Common myeloid progenitor, CD34-positive (primary cell): ENCODE measurements around the gene ZFAND3.

ENCODE experiments used
- CTCF ChIA-PET: fragments of 350-600 bp; sonication (Branson Sonifier 250); formaldehyde crosslinking; loops from one replicate; lab custom pipeline; 2021; ENCODE audit warnings: antibody characterized with exemption; lab: Charles Lee
- POLR2A ChIA-PET: fragments of 350-600 bp; sonication (Branson Sonifier 250); formaldehyde crosslinking; loops from one replicate; lab custom pipeline; 2021; ENCODE audit warnings: antibody characterized with exemption; lab: Charles Lee
- DNase-seq, 3 donors: peaks; one replicate each; pipeline versions ENCODE4 v3.0.0 to v3.0.0-alpha.2; 2013
- H3K27ac ChIP-seq, 2 experiments: 1 replicate in 1 of 2; 2 replicates in 1 of 2; pipeline ENCODE4 v1.7.0; 2013; ENCODE audit warnings: inconsistent platforms in 2 of 2, low read length in 2 of 2, mild to moderate bottlenecking in 2 of 2, low read depth in 1 of 2, moderate library complexity in 1 of 2; ENCODE audit not compliant: severe bottlenecking in 2 of 2, insufficient read depth in 1 of 2, poor library complexity in 1 of 2
- H3K27me3 ChIP-seq, 5 experiments: replicated peaks in 2 of 5; 1 replicate in 3 of 5; 2 replicates in 2 of 5; pipeline versions ENCODE4 v1.6.1 to v1.7.0; 2013; ENCODE audit warnings: low read length in 4 of 5, mild to moderate bottlenecking in 2 of 5, moderate library complexity in 2 of 5, inconsistent platforms in 1 of 5; ENCODE audit not compliant: insufficient read depth in 5 of 5, control insufficient read depth in 4 of 5
- H3K36me3 ChIP-seq, 4 experiments: 1 replicate in 2 of 4; 2 replicates in 2 of 4; pipeline versions ENCODE4 v1.6.1 to v1.7.0; 2013; ENCODE audit warnings: low read length in 3 of 4, control low read depth in 1 of 4, mild to moderate bottlenecking in 1 of 4; ENCODE audit not compliant: control insufficient read depth in 4 of 4, insufficient read depth in 4 of 4
- H3K4me1 ChIP-seq, 4 experiments: 1 replicate in 3 of 4; 2 replicates in 1 of 4; pipeline versions ENCODE4 v1.6.1 to v1.7.1; 2013; ENCODE audit warnings: low read length in 3 of 4, mild to moderate bottlenecking in 3 of 4, control low read depth in 1 of 4, inconsistent platforms in 1 of 4, moderate library complexity in 1 of 4; ENCODE audit not compliant: control insufficient read depth in 4 of 4, insufficient read depth in 4 of 4; ENCODE audit errors: control extremely low read depth in 1 of 4
- H3K4me3 ChIP-seq, 7 experiments: 1 replicate in 4 of 7; 2 replicates in 3 of 7; pipeline versions ENCODE4 v1.5.1 to v1.7.0; 2013; ENCODE audit warnings: mild to moderate bottlenecking in 7 of 7, low read length in 6 of 7, moderate library complexity in 6 of 7, inconsistent platforms in 2 of 7, low read depth in 2 of 7, control low read depth in 1 of 7; ENCODE audit not compliant: insufficient read depth in 4 of 7, control insufficient read depth in 1 of 7; ENCODE audit errors: extremely low read depth in 1 of 7
- H3K9me3 ChIP-seq, 5 experiments: 1 replicate in 4 of 5; 2 replicates in 1 of 5; pipeline versions ENCODE4 v1.6.1 to v1.7.1; 2013; ENCODE audit warnings: low read length in 4 of 5, mild to moderate bottlenecking in 2 of 5, inconsistent platforms in 1 of 5, low read depth in 1 of 5, moderate library complexity in 1 of 5; ENCODE audit not compliant: control insufficient read depth in 4 of 5, insufficient read depth in 2 of 5; ENCODE audit errors: control extremely low read depth in 1 of 5
- WGBS: methylation state at CpG from one replicate; pipeline ENCODE4 v1.1.5; 2013; ENCODE audit not compliant: insufficient coverage; 5-methylcytosine and 5-hydroxymethylcytosine counted together

Gene ZFAND3

DNA sequence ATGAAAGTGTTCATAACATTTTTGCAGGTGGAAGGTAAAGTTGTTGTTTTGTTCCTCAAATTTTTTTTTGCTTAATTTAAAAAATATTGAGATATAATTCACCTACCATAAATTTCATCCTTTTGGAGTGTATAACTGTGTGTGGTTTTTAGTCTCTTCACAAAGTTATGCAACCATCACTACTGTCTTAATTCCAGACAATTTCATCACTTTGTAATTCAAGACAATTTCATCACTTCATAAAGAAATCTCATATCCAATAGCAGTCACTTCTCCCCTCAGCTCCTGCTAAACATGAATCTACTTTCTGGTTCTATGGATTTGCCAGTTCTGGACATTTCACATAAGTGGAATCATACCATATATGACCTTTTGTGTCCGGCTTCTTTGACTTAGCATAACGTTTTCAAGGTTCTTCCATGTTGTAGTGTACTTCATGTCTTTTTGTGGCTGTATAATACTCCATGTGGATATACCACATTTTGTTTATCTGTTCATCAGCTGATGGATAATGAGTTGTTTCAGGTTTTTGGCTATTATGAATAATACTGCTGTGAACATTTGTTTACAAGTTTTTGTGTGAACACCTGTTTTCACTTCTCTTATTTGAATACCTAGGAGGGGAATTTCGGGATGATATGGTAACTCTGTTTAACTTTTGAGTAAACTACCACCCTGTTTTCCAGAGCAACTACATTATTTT, 18.8 kb downstream of the ZFAND3 start:
- Histone ChIP-seq H3K4me1 (peaks cover 0 to 9% (median 4%) of the 10 kb centered on the region in 4 experiments), H3K36me3 (peaks cover 3 to 10% (median 7%) of the 10 kb centered on the region in 4 experiments), H3K27me3 (no peaks in the 10 kb centered on the region), H3K27ac (no peak overlapping the region), H3K4me3 (no peak overlapping the region), H3K9me3 (peaks cover 0 to 11% (median 3%) of the 10 kb centered on the region in 5 experiments)
- ChIA-PET POLR2A (no interaction called here), CTCF (no interaction called here)
- DNase-seq, result no peak
- no CpG with 5 or more reads among the region's 3 CpGs for WGBS

DNA sequence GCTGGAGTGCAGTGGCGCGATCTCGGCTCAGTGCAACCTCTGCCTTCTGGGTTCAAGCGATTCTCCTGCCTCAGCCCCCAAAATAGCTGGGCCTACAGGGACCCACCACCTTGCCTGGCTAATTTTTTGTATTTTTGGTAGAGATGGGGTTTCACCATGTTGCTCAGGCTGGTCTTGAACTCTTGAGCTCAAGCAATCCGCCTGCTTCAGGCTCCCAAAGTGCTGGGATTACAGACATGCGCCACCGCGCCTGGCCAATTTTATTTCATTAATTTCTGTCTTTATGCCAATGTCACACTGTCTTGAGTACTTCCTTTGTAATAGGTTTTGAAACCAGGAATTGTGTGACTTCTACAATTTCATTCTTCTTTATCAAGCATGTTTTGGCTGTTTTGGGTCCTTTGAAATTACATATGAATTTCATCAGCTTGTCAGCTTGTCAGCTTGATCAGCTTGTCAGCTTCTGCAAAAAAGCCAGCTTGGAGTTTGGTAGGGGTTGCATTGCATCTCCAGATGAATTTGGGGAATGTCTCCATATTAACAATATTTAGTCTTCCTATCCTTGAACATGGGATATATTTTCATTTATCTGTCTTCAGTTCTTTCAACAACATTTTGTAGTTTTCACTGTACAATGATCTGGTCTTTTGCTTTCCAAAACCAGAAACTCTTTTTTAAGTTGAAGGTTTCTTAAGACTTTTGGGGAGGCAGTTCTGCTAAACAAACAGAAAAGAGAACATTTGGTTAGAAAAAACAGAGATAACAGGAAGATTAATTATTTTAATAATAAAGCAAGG, 20.8 kb downstream of the ZFAND3 start:
- 100% methylated on average over 1 of the region's 8 CpGs for WGBS
- Histone ChIP-seq H3K27me3 (no peaks in the 10 kb centered on the region), H3K9me3 (no peaks in the 10 kb centered on the region), H3K4me3 (no peak overlapping the region), H3K27ac (peak overlapping the region in 1 of 2 experiments; percentile 58), H3K36me3 (peaks cover 0 to 5% (median 3%) of the 10 kb centered on the region in 4 experiments), H3K4me1 (peaks cover 0 to 16% (median 7%) of the 10 kb centered on the region in 4 experiments)
- POLR2A ChIA-PET, result no interaction called here
- DNase-seq, result no peak
- CTCF ChIA-PET, result interaction anchor here (0.6 to 1.8 kb wide), 3 partner anchors 12 to 70 kb away, joined by 4 to 5 read pairs (median 5); no protein-coding TSS in a partner anchor

DNA sequence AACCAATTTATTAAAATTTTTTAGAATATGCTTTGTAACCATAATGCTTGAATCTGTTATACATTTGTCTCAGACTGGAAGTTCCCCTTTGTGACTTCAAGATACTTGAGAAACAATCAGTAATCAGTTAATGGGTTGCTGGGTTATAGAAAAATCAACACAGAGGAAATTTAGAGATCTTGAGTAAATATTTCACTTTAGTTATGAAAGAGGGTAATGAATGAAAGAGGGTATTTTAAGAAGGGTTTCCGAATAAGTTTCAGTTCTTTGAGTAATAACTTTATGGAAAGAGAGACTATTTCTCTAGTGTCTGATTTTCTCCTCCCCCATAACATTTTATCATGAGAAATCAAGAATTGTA, 21.4 kb downstream of the ZFAND3 start:
- Histone ChIP-seq H3K9me3 (no peaks in the 10 kb centered on the region), H3K36me3 (peaks cover 0 to 5% (median 3%) of the 10 kb centered on the region in 4 experiments), H3K27me3 (no peaks in the 10 kb centered on the region), H3K27ac (peak overlapping the region in 1 of 2 experiments; percentile 58), H3K4me3 (no peak overlapping the region), H3K4me1 (peaks cover 0 to 16% (median 7%) of the 10 kb centered on the region in 4 experiments)
- POLR2A ChIA-PET, result no interaction called here
- peak in 2 of 3 donors; percentile 49 to 50 for DNase-seq
- CTCF ChIA-PET, result interaction anchor here (1.8 kb wide), 1 partner anchor 18 kb away, joined by 5 read pairs; no protein-coding TSS in a partner anchor
- WGBS, result no CpG with 5 or more reads among the region's 1 CpG

GRCh38 chr6:37845026-37845911, 25.7 kb downstream of the ZFAND3 start:
- no peak for DNase-seq
- H3K27me3 ChIP-seq, result no peaks in the 10 kb centered on the region
- WGBS, result 90% methylated on average over 2 of the region's 6 CpGs
- H3K9me3 ChIP-seq, result no peaks in the 10 kb centered on the region
- ChIA-PET POLR2A (no interaction called here), CTCF (interaction anchor here (1.1 to 2.2 kb wide), 6 partner anchors 18 to 53 kb away, joined by 3 to 6 read pairs (median 4); no protein-coding TSS in a partner anchor)
- H3K36me3 ChIP-seq, result no peaks in the 10 kb centered on the region
- no peak overlapping the region for H3K27ac ChIP-seq
- H3K4me1 ChIP-seq, result peaks cover 0 to 13% (median 6%) of the 10 kb centered on the region in 4 experiments
- H3K4me3 ChIP-seq, result no peak overlapping the region

- no peaks in the 10 kb centered on the region for H3K27me3 ChIP-seq
- CTCF ChIA-PET, result interaction anchor here (1.1 to 2.2 kb wide), 6 partner anchors 19 to 54 kb away, joined by 3 to 6 read pairs (median 4); no protein-coding TSS in a partner anchor
- no peaks in the 10 kb centered on the region for H3K36me3 ChIP-seq
- peaks cover 0 to 8% (median 4%) of the 10 kb centered on the region in 4 experiments for H3K4me1 ChIP-seq
- POLR2A ChIA-PET, result interaction anchor here (0.6 kb wide), 1 partner anchor 79 kb away, joined by 4 read pairs; no protein-coding TSS in a partner anchor
- H3K9me3 ChIP-seq, result no peaks in the 10 kb centered on the region
- H3K4me3 ChIP-seq, result no peak overlapping the region
- H3K27ac ChIP-seq, result no peak overlapping the region
- DNase-seq, result no peak
Measured at GRCh38 chr6:37845930-37846329, 26.4 kb downstream of the ZFAND3 start.

DNA sequence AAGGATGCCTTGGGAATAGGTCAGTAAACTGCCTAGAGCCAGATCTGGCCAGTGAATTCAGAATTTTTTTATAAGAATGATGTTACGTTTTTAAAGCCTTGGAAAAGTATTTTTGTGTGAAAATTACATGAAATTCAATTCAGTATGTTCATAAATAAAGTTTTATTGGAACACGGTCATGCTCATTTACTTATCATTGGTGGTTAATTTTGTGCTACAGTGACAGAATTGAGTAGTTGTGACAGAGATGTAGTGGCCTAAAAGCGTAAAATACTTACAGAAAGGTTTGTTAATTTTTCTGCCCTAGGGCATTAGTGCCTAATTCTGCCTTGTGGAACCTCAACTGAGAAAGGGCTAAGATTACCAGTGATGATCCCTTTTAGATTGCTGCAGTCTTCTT, 28.2 kb downstream of the ZFAND3 start:
- no peaks in the 10 kb centered on the region for H3K9me3 ChIP-seq
- no peak overlapping the region for H3K4me3 ChIP-seq
- H3K4me1 ChIP-seq, result peaks cover 0 to 8% (median 4%) of the 10 kb centered on the region in 4 experiments
- H3K27me3 ChIP-seq, result no peaks in the 10 kb centered on the region
- ChIA-PET CTCF (interaction anchor here (1.6 kb wide), 1 partner anchor 11 kb away, joined by 5 read pairs; no protein-coding TSS in a partner anchor), POLR2A (no interaction called here)
- H3K36me3 ChIP-seq, result peaks cover 0 to 3% (median 0%) of the 10 kb centered on the region in 4 experiments
- H3K27ac ChIP-seq, result no peak overlapping the region
- DNase-seq, result no peak
- WGBS, result 83% methylated on average over 2 of the region's 3 CpGs
